GM12865 (cell line): ENCODE results near the gene MIXL1.
A peak's percentile ranks its signal among the peaks of the same experiment; 100 is the strongest.
"Not testable (repeated sequence)": the region's sequence is repeated elsewhere in the genome, so short reads cannot be mapped to it uniquely, and the experiment has no call there.

ENCODE experiments used
- DNase-seq: peaks from one replicate; pipeline ENCODE4 v3.0.0; 2010; ENCODE audit warnings: low read depth
- H3K4me3 ChIP-seq: 2 replicates; pipeline ENCODE4 v1.5.1; 2011; ENCODE audit warnings: mild to moderate bottlenecking, low read depth, low read length, control low read depth
- CTCF ChIP-seq: IDR thresholded peaks from 2 replicates; pipeline ENCODE4 v1.5.1; 2011; ENCODE audit warnings: low read length, control low read depth, low read depth, inconsistent platforms; ENCODE audit not compliant: insufficient read depth; ENCODE audit errors: missing control alignments

The MIXL1 gene

DNA sequence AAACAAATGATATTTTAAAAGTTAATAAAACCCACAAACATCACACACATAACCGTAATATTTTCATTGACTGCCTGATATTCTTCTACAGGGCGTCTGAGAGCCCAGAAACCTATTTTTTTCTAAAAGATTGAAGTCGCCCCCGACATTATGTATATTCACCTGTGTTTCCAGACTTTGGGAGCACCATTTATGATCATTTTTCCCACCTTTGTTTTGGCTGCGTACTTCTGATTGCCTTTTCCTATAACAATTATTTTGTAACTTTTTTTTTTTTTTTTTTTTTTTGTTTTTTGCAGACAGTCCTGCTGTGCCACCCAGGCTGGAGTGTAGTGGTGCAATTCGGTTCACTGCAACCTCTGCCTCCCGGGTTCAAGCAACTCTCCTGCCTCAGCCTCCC, 36.1 kb upstream of the MIXL1 start:
- TF ChIP-seq CTCF: no peak
- no peak for DNase-seq
- peak overlapping the region; percentile 64 for H3K4me3 ChIP-seq

DNA sequence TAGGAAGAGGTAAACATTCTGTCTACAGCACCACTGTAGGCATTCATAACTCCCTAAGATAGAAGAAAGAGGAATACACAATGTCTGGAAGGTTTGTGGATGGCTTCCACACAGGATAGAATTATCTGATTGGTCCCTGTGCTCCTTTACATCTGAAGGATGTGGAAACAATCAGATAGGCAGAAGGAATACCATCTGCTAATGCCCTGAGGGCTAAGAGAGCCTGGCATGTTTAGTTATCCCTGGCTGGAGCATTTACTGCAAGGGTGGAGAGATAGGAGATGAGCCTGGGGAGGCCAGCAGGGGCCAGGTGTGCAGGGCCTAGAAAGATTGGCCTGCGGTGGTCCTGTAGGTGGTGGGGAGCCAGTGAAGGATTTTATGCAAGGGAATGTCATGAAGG, 28.3 kb upstream of the MIXL1 start:
- H3K4me3 ChIP-seq: no peak overlapping the region
- DNase-seq: no peak
- TF ChIP-seq CTCF: no peak

DNA sequence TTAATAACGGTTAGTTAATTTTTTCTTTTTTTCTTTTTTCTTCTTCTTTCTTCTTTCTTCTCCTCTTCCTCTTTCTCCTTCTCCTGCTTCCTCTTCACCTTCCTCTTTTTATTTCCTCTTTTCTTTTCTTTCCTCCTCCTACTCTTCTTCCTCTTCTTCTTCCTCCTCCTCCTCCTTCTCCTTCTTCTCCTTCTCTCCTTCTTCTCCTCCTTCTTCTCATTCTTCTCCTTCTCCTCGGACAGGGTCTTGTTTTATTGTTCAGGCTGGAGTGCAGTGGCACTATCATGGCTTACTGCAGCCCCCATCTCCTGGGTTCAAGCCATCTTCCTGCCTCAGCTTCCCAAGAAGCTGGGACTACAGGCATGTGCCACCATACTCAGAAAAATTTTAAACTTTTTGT, 23.5 kb upstream of the MIXL1 start:
- H3K4me3 ChIP-seq: no peak overlapping the region
- no peak for DNase-seq
- no peak for TF ChIP-seq CTCF

GRCh38 chr1:226201029-226201593, 22.4 kb upstream of the MIXL1 start:
- TF ChIP-seq CTCF: peak; percentile 48
- peak; percentile 53 for DNase-seq
- no peak overlapping the region for H3K4me3 ChIP-seq

DNA sequence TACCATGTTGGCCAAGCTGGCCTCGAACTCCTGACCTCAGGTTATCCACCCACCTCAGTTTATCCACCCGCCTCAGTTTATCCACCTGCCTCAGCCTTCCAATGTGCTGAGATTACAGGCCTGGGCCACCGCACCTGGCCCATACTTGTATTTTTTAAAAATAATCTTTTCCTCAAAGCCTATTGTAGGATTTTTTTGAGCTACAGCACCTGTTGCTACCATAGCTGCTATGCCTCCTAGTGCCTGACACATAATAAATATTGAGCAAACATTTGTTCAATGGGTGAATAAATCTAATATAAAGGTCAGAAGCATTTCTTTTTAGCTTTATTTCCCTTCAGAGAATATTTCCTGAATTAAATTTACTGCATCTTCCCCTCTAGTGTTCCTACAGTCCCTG, 21.2 kb upstream of the MIXL1 start:
- no peak overlapping the region for H3K4me3 ChIP-seq
- no peak for TF ChIP-seq CTCF
- no peak for DNase-seq

- not testable (repeated sequence) for H3K4me3 ChIP-seq, DNase-seq
Observed at GRCh38 chr1:226202666-226203065, 20.8 kb upstream of the MIXL1 start.

- DNase-seq: no peak
- H3K4me3 ChIP-seq: no peak overlapping the region
- no peak for TF ChIP-seq CTCF
Observed at GRCh38 chr1:226203240-226203639, 20.2 kb upstream of the MIXL1 start.

GRCh38 chr1:226203655-226204054, 19.8 kb upstream of the MIXL1 start:
- TF ChIP-seq CTCF: no peak
- H3K4me3 ChIP-seq: no peak overlapping the region
- DNase-seq: no peak
